PC-9 (cell line): ENCODE measurements around the gene SLC17A4.

ENCODE experiments used
- EZH2 ChIP-seq: fragments of 200-600 bp; sonication (generic); IDR thresholded peaks from 2 replicates; pipeline ENCODE4 v1.8.0; 2017; ENCODE audit warnings: antibody characterized with exemption, low read depth
- TF ChIP-seq, protein P1 (sequence below): fragments of 200-600 bp; sonication (generic); conservative IDR thresholded peaks from 2 replicates; pipeline ENCODE4 v1.6.1; 2017; ENCODE audit warnings: mixed run types, antibody characterized with exemption, mild to moderate bottlenecking, moderate library complexity

GRCh38 chr6:25747477-25747876 is 7.1 kb upstream of the SLC17A4 start:
- TF ChIP-seq, protein P1, sequence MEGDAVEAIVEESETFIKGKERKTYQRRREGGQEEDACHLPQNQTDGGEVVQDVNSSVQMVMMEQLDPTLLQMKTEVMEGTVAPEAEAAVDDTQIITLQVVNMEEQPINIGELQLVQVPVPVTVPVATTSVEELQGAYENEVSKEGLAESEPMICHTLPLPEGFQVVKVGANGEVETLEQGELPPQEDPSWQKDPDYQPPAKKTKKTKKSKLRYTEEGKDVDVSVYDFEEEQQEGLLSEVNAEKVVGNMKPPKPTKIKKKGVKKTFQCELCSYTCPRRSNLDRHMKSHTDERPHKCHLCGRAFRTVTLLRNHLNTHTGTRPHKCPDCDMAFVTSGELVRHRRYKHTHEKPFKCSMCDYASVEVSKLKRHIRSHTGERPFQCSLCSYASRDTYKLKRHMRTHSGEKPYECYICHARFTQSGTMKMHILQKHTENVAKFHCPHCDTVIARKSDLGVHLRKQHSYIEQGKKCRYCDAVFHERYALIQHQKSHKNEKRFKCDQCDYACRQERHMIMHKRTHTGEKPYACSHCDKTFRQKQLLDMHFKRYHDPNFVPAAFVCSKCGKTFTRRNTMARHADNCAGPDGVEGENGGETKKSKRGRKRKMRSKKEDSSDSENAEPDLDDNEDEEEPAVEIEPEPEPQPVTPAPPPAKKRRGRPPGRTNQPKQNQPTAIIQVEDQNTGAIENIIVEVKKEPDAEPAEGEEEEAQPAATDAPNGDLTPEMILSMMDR: no peak
- no peak for TF ChIP-seq EZH2
